ENCODE results near the gene AP2S1.
"Not testable (repeated sequence)": the region's sequence is repeated elsewhere in the genome, so short reads cannot be mapped to it uniquely, and the experiment has no call there.

Gene AP2S1

DNA sequence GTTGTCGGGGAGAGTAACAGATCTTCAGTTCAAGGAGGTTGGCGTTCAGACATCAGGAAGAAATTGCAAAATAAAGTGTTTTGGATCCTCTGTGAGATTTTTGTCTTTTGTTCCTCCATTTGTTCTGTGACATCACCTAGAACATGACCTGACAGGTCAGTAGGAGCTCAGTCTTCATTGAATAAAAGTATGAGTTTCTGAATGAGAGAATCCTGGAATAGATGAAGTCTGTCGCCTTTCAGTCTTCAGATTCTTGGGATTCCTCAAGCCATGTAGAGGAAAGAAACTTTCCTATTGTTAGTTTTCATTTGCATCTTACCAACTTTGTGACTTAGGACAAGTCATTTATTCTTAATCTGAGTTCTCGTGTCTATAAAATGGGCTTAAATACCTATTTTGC is 24.6 kb upstream of the AP2S1 start:
- Histone ChIP-seq H3K27ac (ENCODE audit: low read length) (no peak overlapping the region), H3K4me3 (ENCODE audit: low read length) (no peak overlapping the region), H3K4me1 (ENCODE audit: low read length) (no peaks in the 10 kb centered on the region), H3K4me2 (ENCODE audit: low read length) (no peak overlapping the region), H4K20me1 (ENCODE audit: insufficient read depth, low read length) (peaks cover 15% of the 10 kb centered on the region), H3K36me3 (replicated peaks; ENCODE audit: low read depth, low read length) (peaks cover 7% of the 10 kb centered on the region), H3K79me2 (ENCODE audit: low read length) (peaks cover 68% of the 10 kb centered on the region), H3K27me3 (ENCODE audit: low read depth, low read length) (no peaks in the 10 kb centered on the region), H3K9ac (ENCODE audit: low read length) (no peak overlapping the region), H2AFZ (ENCODE audit: low read depth, low read length) (no peak overlapping the region), H3K9me3 (ENCODE audit: insufficient read depth, low read length) (no peaks in the 10 kb centered on the region)
- no peak for TF ChIP-seq EZH2phosphoT487 (IDR thresholded peaks at IDR 0.05; ENCODE audit: low read depth)
- TF ChIP-seq, protein P1, sequence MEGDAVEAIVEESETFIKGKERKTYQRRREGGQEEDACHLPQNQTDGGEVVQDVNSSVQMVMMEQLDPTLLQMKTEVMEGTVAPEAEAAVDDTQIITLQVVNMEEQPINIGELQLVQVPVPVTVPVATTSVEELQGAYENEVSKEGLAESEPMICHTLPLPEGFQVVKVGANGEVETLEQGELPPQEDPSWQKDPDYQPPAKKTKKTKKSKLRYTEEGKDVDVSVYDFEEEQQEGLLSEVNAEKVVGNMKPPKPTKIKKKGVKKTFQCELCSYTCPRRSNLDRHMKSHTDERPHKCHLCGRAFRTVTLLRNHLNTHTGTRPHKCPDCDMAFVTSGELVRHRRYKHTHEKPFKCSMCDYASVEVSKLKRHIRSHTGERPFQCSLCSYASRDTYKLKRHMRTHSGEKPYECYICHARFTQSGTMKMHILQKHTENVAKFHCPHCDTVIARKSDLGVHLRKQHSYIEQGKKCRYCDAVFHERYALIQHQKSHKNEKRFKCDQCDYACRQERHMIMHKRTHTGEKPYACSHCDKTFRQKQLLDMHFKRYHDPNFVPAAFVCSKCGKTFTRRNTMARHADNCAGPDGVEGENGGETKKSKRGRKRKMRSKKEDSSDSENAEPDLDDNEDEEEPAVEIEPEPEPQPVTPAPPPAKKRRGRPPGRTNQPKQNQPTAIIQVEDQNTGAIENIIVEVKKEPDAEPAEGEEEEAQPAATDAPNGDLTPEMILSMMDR (IDR thresholded peaks at IDR 0.05; ENCODE audit: low read depth, low read length), result no peak

DNA sequence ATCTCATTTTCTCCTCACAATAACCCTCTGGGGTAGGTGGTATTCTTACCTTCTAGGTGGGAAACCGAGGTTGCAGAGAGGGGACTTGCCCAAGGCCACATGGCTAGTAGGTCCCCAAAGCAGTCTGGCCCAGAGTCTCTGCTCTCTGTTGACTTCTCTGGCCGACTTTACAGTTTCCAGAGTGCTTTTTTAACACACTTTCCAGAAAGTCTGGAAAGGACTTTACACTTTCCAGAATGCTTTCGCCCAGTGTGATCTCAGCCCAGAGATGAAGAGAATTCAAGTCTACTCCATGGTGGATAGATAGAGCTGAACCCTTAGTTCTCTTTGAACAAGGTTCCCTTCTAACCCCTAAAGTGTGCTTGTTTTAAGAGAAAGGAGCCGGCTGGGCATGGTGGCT is 22.3 kb upstream of the AP2S1 start:
- peaks cover 11% of the 10 kb centered on the region for H3K36me3 ChIP-seq (replicated peaks; ENCODE audit: low read depth, low read length)
- 0 out of 2 replicates have a peak, but pooled peaks cover 3% of the 10 kb centered on the region for H3K4me1 ChIP-seq (ENCODE audit: low read length)
- H3K4me3 ChIP-seq (ENCODE audit: low read length), result no peak overlapping the region
- peaks cover 77% of the 10 kb centered on the region for H3K79me2 ChIP-seq (ENCODE audit: low read length)
- H3K27ac ChIP-seq (ENCODE audit: low read length), result no peak overlapping the region
- H2AFZ ChIP-seq (ENCODE audit: low read depth, low read length), result no peak overlapping the region
- H3K9ac ChIP-seq (ENCODE audit: low read length), result no peak overlapping the region
- TF ChIP-seq, protein P1 (IDR thresholded peaks at IDR 0.05; ENCODE audit: low read depth, low read length), result no peak
- TF ChIP-seq EZH2phosphoT487 (IDR thresholded peaks at IDR 0.05; ENCODE audit: low read depth), result no peak
- no peak overlapping the region for H3K4me2 ChIP-seq (ENCODE audit: low read length)
- peaks cover 27% of the 10 kb centered on the region for H4K20me1 ChIP-seq (ENCODE audit: insufficient read depth, low read length)
- H3K27me3 ChIP-seq (ENCODE audit: low read depth, low read length), result no peaks in the 10 kb centered on the region
- H3K9me3 ChIP-seq (ENCODE audit: insufficient read depth, low read length), result no peaks in the 10 kb centered on the region

DNA sequence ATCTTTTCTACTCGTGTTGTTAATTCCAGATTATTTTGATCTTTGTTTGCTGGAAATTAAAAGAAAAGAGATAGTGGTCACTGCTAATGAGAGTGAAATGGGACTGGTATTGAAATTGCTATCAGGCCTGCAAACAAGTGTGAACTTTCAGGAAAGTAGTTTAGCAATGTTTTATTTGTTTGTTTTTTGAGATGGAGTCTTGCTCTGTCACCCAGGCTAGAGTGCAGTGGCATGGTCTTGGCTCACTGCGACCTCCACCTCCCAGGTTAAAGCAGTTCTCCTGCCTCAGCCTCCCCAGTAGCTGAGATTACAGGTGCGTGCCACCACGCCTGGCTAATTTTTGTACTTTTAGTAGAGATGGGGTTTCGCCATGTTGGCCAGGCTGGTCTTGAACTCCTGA is 20.5 kb upstream of the AP2S1 start:
- H3K4me3 ChIP-seq (ENCODE audit: low read length); H3K4me2 ChIP-seq (ENCODE audit: low read length); H3K27ac ChIP-seq (ENCODE audit: low read length); H3K9ac ChIP-seq (ENCODE audit: low read length); H3K9me3 ChIP-seq (ENCODE audit: insufficient read depth, low read length); H3K27me3 ChIP-seq (ENCODE audit: low read depth, low read length); H2AFZ ChIP-seq (ENCODE audit: low read depth, low read length); H3K4me1 ChIP-seq (ENCODE audit: low read length): not testable (repeated sequence)
- Histone ChIP-seq H3K36me3 (replicated peaks; ENCODE audit: low read depth, low read length) (peaks cover 11% of the 10 kb centered on the region), H4K20me1 (ENCODE audit: insufficient read depth, low read length) (peaks cover 42% of the 10 kb centered on the region), H3K79me2 (ENCODE audit: low read length) (peaks cover 90% of the 10 kb centered on the region)

DNA sequence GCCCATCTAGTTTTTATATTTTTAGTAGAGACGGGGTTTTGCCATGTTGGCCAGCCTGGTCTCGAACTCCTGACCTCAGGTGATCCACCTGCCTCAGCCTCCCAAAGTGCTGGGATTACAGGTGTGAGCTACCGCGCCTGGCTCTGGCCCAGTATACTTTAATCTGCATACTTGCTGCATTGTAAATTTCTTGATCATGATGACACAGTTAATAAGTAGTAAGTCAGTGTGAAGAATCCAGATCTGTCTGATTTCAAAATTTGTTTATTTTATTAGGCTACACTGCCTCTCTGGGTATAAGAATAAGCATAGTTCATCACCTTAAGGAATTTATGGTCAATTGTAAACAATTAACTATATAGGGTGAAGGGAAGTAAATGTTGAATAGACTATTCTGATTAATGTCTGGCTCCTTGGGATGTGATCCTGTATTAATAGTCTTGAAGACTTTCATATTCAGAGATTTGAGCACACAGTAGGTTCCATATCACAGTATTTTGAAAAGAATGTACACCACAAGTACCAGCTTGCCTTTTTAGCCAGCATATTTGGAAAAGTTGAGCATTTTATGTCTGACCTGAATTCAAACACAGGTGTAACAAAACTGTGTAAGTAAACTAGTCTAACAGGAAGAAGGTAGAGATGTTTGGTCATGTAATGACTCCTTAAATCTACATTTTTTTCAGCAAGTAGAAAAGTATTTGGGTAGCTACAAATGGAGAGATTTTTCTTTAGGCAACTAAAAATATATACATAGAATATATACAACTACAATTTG is 17.6 kb upstream of the AP2S1 start:
- peaks cover 97% of the 10 kb centered on the region for H3K79me2 ChIP-seq (ENCODE audit: low read length)
- H3K4me1 ChIP-seq (ENCODE audit: low read length), result peaks cover 11% of the 10 kb centered on the region
- no peak overlapping the region for H2AFZ ChIP-seq (ENCODE audit: low read depth, low read length)
- no peak overlapping the region for H3K27ac ChIP-seq (ENCODE audit: low read length)
- H3K9ac ChIP-seq (ENCODE audit: low read length), result no peak overlapping the region
- TF ChIP-seq, protein P1 (IDR thresholded peaks at IDR 0.05; ENCODE audit: low read depth, low read length), result no peak
- TF ChIP-seq EZH2phosphoT487 (IDR thresholded peaks at IDR 0.05; ENCODE audit: low read depth), result no peak
- no peak overlapping the region for H3K4me3 ChIP-seq (ENCODE audit: low read length)
- H4K20me1 ChIP-seq (ENCODE audit: insufficient read depth, low read length), result peaks cover 65% of the 10 kb centered on the region
- peaks cover 14% of the 10 kb centered on the region for H3K36me3 ChIP-seq (replicated peaks; ENCODE audit: low read depth, low read length)
- H3K9me3 ChIP-seq (ENCODE audit: insufficient read depth, low read length), result no peaks in the 10 kb centered on the region
- no peaks in the 10 kb centered on the region for H3K27me3 ChIP-seq (ENCODE audit: low read depth, low read length)
- no peak overlapping the region for H3K4me2 ChIP-seq (ENCODE audit: low read length)
